22Rv1 (cell line): Measurements from ENCODE around the gene GCNT2.
"Not testable (repeated sequence)": the region's sequence is repeated elsewhere in the genome, so short reads cannot be mapped to it uniquely, and the experiment has no call there.

Source experiments
- H3K27ac ChIP-seq: fragments of 450-650 bp; 2 replicates; pipeline ENCODE4 v1.5.1; 2017
- ZFX ChIP-seq: fragments of 450-650 bp; IDR thresholded peaks from 2 replicates; pipeline ENCODE4 v1.6.1; 2017; ENCODE audit warnings: antibody characterized with exemption, borderline replicate concordance
- TF ChIP-seq, protein P1 (sequence below): fragments of 450-650 bp; IDR thresholded peaks from 2 replicates; pipeline ENCODE4 v1.5.1; 2017; ENCODE audit warnings: mild to moderate bottlenecking

Gene GCNT2

DNA sequence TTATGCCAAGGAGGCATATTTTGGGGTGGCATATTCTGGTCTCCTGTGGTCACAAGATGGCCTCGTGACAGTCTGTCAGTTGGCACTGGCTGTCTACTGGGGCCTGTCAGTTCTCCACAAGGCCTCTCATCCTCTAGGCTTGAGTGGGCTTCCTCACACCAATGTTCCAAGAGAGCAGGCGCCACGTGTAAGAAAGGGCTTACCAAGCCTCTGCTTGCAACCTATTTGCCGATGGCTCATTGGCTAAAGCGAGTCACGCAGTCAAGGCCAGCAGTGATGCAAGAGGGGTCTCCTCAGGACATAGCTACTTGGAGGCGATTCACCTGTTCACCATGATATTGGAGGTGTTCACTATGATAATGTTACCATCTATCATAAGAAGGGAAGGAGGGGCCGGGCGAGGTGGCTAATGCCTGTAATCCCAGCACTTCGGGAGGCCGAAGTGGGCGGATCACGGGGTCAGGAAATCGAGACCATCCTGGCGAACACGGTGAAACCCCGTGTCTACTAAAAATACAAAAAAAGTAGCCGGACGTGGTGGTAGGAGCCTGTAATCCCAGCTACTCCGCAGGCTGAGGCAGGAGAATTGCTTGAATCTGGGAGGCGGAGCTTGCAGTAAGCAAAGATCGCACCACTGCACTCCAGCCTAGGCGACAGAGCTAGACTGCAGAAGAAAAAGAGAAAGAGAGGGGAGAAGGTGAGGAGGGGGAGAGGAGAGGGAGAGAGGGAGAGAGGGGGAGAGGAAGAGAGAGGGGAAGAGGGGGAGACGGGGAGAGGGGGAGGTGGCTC, 138.0 kb downstream of the GCNT2 start:
- peak overlapping the region; percentile 80 for H3K27ac ChIP-seq
- no peak for TF ChIP-seq ZFX
- TF ChIP-seq, protein P1, sequence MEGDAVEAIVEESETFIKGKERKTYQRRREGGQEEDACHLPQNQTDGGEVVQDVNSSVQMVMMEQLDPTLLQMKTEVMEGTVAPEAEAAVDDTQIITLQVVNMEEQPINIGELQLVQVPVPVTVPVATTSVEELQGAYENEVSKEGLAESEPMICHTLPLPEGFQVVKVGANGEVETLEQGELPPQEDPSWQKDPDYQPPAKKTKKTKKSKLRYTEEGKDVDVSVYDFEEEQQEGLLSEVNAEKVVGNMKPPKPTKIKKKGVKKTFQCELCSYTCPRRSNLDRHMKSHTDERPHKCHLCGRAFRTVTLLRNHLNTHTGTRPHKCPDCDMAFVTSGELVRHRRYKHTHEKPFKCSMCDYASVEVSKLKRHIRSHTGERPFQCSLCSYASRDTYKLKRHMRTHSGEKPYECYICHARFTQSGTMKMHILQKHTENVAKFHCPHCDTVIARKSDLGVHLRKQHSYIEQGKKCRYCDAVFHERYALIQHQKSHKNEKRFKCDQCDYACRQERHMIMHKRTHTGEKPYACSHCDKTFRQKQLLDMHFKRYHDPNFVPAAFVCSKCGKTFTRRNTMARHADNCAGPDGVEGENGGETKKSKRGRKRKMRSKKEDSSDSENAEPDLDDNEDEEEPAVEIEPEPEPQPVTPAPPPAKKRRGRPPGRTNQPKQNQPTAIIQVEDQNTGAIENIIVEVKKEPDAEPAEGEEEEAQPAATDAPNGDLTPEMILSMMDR: no peak

DNA sequence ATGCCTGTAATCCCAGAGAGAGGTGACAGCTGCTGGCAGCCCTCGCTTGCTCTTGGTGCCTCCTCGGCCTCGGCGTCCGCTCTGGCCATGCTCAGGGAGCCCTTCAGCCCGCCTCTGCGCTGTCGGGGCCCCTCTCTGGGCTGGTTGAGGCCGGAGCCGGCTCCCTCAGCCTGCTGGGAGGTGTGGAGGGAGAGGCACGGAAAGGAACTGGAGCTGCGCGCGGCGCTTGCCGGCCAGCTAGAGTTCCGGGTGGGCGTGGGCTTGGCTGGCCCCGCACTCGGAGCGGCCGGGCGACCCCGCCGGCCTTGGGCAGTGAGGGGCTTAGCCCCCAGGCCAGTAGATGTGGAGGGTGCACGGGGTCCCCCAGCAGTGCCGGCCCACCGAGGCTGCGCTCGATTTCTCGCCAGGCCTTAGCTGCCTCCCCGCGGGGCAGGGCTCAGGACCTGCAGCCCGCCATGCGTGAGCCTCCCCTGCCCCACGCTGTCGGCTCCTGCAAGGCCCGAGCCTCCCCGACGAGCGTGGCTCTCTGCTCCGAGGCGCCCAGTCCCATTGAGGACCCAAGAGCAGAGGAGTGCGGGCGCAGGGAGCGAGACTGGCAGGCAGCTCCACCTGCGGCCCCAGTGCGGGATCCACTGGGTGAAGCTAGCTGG, 138.7 kb downstream of the GCNT2 start:
- H3K27ac ChIP-seq: peak overlapping the region; percentile 80
- no peak for TF ChIP-seq ZFX
- TF ChIP-seq, protein P1: no peak

DNA sequence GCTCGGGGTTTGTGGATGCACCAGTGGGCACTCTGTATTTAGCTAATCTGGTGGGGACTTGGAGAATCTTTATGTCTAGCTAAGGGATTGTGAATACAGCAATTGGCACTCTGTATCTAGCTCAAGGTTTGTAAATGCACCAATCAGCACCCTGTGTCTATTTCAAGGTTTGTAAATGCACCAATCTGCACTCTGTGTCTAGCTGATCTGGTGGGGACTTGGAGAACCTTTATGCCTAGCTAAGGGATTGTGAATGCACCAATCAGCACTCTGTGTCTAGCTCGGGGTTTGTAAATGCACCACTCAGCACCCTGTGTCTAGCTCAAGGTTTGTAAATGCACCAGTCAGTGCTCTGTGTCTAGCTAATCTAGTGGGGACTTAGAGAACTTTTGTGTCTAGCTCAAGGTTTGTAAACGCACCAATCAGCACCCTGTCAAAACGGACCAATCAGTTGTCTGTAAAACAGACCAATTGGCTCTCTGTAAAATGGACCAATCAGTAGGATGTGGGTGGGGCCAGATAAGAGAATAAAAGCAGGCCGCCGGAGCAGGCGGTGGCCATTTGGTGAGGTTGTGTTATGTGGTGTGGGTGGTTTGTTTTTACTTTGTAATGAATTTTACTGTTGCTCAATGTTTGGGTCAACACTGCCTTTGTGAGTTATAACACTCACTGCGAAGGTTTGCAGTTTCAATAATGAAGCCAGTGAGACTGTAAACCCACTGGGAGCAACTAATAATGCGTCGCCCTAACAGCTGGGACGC, 139.5 kb downstream of the GCNT2 start:
- H3K27ac ChIP-seq: peak overlapping the region; percentile 80

DNA sequence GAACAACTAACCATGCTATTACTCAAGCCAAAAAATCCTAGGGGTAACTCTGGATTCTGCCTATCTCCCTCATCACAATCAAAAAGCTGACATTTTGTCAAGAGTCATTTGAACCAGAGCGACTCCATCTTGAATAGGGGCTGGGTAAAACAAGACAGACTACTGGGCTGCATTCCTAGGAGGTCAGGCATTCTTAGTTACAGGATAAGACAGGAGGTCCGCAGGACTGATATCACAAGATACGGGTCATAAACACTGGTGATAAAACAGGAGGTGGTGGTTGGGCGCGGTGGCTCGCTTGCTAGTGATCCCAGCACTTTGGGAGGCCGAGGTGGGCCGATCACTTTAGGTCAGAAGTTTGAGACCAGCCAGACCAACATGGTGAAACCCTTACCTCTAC, 141.1 kb downstream of the GCNT2 start:
- TF ChIP-seq, protein P1: no peak
- no peak for TF ChIP-seq ZFX
- H3K27ac ChIP-seq: no peak overlapping the region

DNA sequence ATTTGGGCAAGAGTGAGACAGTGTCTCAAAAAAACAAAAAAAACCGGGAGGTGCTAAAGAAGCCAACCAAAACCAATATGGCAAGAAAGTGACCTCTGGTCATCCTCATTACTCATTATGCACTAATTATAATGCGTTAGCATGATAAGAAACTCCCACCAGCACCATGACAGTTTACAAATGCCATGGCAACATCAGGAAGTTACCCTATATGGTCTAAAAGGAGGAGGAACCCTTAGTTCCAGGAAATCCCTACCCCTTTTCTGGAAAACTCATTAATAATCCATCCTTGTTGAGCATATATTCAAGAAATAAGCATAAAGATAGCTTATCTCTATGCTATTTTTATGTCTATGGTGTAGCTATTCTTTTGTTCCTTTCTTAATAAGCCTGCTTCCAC, 141.6 kb downstream of the GCNT2 start:
- TF ChIP-seq ZFX: no peak
- TF ChIP-seq, protein P1: no peak
- H3K27ac ChIP-seq: no peak overlapping the region

DNA sequence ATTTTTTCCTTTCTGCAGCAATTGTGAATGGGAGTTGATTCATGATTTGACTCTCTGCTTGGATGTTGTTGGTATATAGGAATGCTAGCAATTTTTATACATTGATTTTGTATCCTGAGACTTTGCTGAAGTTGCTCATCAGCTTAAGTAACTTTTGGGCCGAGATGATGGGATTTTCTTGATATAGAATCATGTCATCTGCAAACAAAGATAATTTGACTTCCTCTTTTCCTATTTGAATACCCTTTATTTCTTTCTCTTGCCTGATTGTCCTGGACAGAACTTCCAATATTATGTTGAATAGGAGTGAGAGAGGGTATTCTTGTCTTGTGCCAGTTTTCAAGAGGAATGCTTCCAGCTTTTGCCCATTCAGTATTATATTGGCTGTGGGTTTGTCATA, 144.4 kb downstream of the GCNT2 start:
- H3K27ac ChIP-seq: not testable (repeated sequence)

DNA sequence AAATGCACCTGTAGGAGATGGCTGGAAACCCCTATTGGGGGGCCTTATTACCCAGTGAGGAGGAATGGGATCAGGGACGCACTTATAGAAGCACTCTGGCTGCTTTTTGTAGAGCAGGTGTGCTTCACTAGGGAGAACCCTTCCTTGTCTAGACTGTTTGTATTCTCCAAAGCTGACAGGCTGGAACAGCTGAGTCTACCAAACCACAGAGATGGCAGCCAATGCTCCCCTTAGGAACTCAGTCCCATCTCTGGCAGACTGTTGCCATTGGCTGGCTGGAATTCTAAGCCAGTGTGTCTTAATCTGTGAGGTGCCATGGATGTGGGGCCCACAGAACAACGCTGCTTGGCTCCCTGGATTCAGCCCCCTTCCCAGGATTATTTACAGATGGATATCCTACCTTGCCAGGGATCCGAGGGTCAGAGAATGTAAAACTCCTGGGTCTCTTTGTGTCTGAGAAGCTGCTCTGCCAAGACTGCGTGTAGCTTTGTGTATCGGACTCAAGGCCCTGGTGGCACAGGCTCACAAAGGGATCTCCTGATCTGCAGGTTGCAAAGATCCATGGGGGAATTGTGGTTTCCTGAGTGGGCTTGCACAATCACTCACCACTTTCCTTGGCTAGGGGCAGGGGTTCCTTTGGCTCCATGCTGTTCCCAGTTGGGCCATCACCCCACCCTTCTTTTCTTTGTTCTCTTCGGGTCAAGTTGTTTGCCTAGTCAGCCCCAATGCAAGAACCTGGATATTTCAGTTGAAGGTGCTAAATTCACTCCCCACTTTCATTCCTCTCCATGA, 147.2 kb downstream of the GCNT2 start:
- no peak overlapping the region for H3K27ac ChIP-seq
- no peak for TF ChIP-seq ZFX
- TF ChIP-seq, protein P1: no peak

DNA sequence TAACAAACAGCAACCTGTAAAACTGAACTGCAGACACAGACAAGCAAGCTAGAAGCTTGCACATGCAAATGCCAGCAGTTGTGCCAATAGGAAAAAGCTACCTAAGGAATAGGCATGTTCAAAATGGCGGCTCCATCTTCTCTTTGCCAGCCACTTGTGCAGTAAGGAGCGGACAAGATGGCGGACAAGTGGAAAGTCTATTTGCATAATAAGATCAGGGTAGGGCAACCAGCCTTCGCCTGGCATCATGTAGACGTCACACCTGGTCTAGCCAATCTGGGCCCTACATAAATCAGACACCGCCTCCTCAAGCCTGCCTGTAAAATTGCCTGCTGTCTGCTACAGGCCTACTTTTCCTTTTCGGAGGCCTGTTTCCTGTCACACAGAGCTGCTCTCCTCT, 155.3 kb downstream of the GCNT2 start:
- TF ChIP-seq, protein P1: no peak
- no peak for TF ChIP-seq ZFX
- H3K27ac ChIP-seq: no peak overlapping the region
